ENCODE results near the gene NLRP3.

The NLRP3 gene

DNA sequence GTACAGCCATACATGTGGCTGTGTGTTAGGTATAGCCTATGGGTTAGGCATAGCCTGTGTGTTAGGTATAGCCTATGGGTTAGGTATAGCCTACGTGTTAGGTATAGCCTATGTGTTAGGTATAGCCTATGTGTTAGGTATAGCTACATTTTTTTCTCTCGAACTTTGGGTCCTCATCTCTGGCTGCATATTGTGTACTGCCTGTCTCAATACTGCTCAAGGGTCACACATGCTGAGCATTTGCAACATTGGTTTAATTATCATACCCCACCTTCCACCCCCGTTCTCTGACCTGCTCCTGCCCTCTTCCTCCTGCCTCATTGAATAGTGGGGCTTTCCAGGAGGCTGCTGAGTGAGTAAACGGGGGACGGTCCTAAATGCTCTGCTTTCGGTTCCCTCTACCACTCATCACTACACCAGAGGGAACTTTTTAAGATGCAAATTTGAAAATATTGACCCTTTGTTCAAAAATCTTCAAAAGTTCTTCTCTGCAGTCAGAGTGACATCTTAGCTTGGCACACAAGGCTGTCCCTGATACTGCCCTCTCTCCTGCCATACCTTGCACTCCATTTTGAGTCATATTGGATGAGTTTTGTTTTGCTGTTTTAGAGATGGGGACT, 24.1 kb downstream of the NLRP3 start:
- Histone ChIP-seq H3K9me3 (ENCODE audit: control insufficient read depth, insufficient read depth, low read length) (no peaks in the 10 kb centered on the region), H3K36me3 (ENCODE audit: insufficient read depth, low read length) (no peaks in the 10 kb centered on the region), H3K4me1 (ENCODE audit: insufficient read depth, low read length) (no peaks in the 10 kb centered on the region), H3K9ac (ENCODE audit: low read depth, low read length) (no peak overlapping the region)

DNA sequence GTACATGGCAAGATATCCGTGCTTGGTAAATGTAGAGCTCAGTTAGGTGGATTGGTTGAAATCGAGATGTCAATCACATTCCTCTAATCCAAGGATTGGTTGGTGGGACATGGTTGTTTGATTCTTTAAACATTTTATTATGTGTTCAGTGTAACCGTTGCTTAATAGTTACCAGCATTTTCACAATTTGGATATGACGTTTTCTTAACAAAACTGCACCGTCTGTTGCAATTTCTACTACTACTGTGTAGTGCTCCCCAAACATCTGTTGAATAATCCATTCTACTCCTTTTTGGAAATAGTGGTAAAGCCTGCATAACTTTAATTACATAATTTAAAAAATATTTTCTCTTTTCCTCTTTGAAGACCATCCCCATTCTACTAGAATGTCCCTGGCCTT, 25.6 kb downstream of the NLRP3 start:
- H3K36me3 ChIP-seq (ENCODE audit: insufficient read depth, low read length): no peaks in the 10 kb centered on the region
- H3K9ac ChIP-seq (ENCODE audit: low read depth, low read length): no peak overlapping the region
- no peaks in the 10 kb centered on the region for H3K4me1 ChIP-seq (ENCODE audit: insufficient read depth, low read length)
- H3K9me3 ChIP-seq (ENCODE audit: control insufficient read depth, insufficient read depth, low read length): no peaks in the 10 kb centered on the region

DNA sequence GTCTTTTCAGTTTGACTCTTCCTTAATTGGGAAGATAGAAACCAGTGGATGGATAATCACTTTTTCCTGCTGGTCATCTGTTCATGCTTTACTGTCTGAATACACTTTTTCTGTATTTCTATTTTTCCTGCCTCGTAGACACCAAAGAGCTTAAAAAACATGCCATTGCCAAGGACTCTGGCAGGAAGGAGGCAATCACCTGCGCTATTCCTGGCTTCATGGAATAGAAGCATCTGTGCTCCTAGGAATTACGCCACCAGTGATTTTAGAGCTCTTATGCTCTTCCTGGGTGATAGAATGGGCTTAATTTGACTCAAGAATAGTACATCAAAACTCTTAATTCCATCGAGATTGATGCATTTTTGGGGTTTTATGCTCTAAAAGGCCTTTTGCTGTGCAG, 26.2 kb downstream of the NLRP3 start:
- no peaks in the 10 kb centered on the region for H3K9me3 ChIP-seq (ENCODE audit: control insufficient read depth, insufficient read depth, low read length)
- no peaks in the 10 kb centered on the region for H3K4me1 ChIP-seq (ENCODE audit: insufficient read depth, low read length)
- no peaks in the 10 kb centered on the region for H3K36me3 ChIP-seq (ENCODE audit: insufficient read depth, low read length)
- H3K9ac ChIP-seq (ENCODE audit: low read depth, low read length): no peak overlapping the region

DNA sequence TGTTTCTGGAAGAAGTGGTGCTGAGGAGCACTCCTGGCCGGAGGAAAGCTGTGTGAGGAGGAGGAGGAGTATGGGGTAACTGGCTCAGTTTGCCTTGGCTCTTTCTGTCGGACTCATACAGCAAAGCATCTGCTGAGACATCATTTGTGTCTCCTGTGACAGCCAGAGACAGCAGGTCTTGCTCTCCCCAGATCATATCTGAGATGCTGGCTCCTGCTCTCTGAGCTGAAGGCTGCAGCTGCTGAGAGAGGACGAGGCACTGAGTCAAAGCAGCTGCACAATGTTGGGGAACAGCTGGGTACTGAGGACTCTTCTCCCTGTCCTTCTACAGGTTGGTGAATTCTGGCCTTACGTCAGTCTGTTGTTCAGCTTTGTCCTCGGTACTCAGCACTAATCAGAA, 27.7 kb downstream of the NLRP3 start:
- Histone ChIP-seq H3K4me1 (ENCODE audit: insufficient read depth, low read length) (no peaks in the 10 kb centered on the region), H3K9me3 (ENCODE audit: control insufficient read depth, insufficient read depth, low read length) (no peaks in the 10 kb centered on the region), H3K9ac (ENCODE audit: low read depth, low read length) (no peak overlapping the region), H3K36me3 (ENCODE audit: insufficient read depth, low read length) (no peaks in the 10 kb centered on the region)

DNA sequence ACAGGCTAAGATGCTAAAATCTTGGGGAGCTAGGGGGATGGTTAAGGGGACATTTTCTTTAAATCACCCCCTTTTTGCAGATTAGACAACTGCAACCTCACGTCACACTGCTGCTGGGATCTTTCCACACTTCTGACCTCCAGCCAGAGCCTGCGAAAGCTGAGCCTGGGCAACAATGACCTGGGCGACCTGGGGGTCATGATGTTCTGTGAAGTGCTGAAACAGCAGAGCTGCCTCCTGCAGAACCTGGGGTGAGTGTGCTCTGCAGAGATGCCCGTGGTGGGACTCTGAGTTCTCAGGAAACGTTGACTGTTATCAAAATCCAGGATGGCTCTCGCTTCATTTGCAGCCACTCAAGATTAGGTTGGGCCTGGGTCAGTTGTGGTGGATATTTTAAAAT, 28.6 kb downstream of the NLRP3 start:
- no peaks in the 10 kb centered on the region for H3K4me1 ChIP-seq (ENCODE audit: insufficient read depth, low read length)
- no peaks in the 10 kb centered on the region for H3K9me3 ChIP-seq (ENCODE audit: control insufficient read depth, insufficient read depth, low read length)
- no peak overlapping the region for H3K9ac ChIP-seq (ENCODE audit: low read depth, low read length)
- H3K36me3 ChIP-seq (ENCODE audit: insufficient read depth, low read length): no peaks in the 10 kb centered on the region

DNA sequence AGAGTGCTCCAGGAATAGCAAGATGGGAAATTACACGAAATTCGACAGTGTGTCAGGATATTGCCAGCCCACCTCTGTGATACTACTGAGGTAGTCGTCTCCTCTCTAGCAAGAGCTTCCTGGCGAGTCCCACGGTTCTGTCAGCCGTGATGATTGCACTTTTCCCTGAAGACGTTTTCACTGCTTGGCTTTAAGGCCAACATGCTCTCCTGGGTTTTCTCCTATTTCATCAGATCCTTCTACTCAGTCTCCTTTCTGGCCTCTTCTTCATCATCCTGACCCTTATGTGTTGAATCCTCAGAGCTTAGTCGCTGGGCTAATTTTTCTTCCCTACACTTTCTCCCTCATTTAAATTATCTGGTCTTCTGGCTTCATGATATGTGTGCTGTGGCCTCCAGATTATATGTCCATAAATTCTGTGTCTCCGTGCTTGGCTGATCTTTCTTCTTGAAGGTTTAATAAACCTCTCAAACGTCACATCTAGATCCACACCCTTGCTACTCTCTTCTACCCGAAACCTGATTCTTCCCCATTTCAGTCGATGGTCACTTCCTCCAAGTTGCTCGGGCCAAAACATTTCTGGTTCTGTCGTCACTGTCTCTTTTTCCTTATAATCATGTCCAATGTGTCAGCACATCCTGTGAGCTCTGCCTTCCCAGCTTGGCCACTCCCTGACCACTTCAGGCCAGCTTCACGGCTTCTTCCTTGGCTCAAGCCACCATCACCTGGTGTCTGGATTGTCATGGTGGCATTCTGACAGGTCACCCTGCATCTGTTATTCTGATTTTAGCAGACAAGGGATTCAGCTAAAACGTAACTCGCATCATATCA, 29.8 kb downstream of the NLRP3 start:
- no peaks in the 10 kb centered on the region for H3K4me1 ChIP-seq (ENCODE audit: insufficient read depth, low read length)
- no peaks in the 10 kb centered on the region for H3K9me3 ChIP-seq (ENCODE audit: control insufficient read depth, insufficient read depth, low read length)
- H3K9ac ChIP-seq (ENCODE audit: low read depth, low read length): no peak overlapping the region
- H3K36me3 ChIP-seq (ENCODE audit: insufficient read depth, low read length): no peaks in the 10 kb centered on the region

DNA sequence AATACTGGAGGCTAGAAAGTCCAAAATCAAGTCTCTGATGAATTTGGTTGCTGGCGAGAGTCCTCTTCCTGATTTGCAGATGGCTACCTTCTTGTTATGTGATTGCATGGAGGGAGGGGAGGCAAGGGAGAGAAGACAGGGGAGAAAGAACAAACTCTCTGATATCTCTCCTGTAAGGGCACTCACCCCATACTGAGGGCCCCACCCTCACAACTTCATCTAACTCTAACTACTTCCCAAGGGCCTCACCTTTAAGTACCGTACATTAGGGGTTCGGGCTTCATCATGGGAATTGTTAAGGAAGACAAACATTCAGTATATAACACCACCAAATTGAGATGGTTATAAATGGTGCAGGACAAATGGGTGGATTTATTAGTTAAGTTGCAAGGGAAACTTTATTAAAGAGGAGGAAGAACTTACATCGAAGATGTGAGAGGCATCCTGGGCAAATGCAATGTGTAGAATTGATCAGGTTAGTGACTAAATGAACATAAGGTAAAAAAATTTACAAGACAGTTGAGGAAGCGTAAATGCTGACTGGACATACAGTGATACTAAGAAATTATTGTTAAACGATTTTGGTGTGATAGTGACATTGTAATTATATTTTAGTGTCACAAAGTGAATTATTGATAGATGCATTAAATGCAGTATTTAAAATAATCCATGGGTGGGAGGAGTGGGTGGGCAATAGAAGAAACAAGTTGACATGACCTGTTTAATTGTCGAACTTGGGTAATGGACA, 31.4 kb downstream of the NLRP3 start:
- Histone ChIP-seq H3K4me1 (ENCODE audit: insufficient read depth, low read length) (no peaks in the 10 kb centered on the region), H3K9ac (ENCODE audit: low read depth, low read length) (peak overlapping the region; percentile 56), H3K9me3 (ENCODE audit: control insufficient read depth, insufficient read depth, low read length) (no peaks in the 10 kb centered on the region), H3K36me3 (ENCODE audit: insufficient read depth, low read length) (no peaks in the 10 kb centered on the region)

DNA sequence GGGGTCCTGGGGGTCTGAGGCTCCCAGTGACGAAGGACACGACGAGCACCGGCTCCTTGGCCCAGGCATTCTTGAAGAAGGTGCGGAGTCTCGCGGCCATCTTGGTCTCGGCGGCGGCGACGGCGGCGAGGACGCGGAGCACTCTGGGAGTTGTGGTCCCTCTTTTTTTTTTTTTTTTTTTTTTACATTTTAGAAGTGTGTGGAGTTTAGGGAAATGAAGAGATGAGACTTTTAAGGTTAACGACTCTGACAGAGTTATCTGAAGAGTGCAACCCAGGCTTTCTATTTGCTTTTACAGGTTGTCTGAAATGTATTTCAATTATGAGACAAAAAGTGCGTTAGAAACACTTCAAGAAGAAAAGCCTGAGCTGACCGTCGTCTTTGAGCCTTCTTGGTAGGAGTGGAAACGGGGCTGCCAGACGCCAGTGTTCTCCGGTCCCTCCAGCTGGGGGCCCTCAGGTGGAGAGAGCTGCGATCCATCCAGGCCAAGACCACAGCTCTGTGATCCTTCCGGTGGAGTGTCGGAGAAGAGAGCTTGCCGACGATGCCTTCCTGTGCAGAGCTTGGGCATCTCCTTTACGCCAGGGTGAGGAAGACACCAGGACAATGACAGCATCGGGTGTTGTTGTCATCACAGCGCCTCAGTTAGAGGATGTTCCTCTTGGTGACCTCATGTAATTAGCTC, 32.3 kb downstream of the NLRP3 start:
- Histone ChIP-seq H3K36me3 (ENCODE audit: insufficient read depth, low read length) (no peaks in the 10 kb centered on the region), H3K9ac (ENCODE audit: low read depth, low read length) (peak overlapping the region; percentile 56), H3K4me1 (ENCODE audit: insufficient read depth, low read length) (no peaks in the 10 kb centered on the region), H3K9me3 (ENCODE audit: control insufficient read depth, insufficient read depth, low read length) (no peaks in the 10 kb centered on the region)

DNA sequence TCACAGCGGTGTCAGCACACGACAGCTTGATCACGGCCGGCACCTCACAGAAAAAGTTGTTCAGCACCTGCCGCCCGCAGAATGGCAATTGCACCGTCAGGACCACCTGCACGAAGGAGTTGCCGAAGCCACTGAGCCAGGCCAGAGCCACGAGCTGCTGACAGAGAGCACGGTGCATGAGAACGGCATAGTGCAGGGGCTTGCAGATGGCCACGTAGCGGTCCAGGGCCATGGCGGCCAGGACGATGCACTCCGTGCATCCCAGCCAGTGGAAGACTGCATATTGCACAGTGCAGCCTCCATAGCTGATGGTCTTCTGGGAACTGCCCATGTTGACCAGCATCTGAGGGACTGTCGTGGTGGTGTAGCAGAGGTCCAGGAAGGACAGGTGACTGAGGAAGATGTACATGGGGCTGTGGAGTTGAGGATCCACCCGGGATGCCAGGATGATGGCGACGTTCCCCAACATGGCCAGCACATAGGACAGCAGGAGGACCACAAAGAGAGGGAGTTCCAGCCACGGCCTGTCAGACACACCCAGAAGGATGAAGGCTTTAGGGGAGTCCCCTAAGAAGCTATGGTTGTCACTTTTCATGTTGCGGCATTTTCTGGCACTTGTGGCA, 35.5 kb downstream of the NLRP3 start:
- Histone ChIP-seq H3K9ac (ENCODE audit: low read depth, low read length) (no peak overlapping the region), H3K9me3 (ENCODE audit: control insufficient read depth, insufficient read depth, low read length) (no peaks in the 10 kb centered on the region), H3K4me1 (ENCODE audit: insufficient read depth, low read length) (no peaks in the 10 kb centered on the region), H3K36me3 (ENCODE audit: insufficient read depth, low read length) (no peaks in the 10 kb centered on the region)

DNA sequence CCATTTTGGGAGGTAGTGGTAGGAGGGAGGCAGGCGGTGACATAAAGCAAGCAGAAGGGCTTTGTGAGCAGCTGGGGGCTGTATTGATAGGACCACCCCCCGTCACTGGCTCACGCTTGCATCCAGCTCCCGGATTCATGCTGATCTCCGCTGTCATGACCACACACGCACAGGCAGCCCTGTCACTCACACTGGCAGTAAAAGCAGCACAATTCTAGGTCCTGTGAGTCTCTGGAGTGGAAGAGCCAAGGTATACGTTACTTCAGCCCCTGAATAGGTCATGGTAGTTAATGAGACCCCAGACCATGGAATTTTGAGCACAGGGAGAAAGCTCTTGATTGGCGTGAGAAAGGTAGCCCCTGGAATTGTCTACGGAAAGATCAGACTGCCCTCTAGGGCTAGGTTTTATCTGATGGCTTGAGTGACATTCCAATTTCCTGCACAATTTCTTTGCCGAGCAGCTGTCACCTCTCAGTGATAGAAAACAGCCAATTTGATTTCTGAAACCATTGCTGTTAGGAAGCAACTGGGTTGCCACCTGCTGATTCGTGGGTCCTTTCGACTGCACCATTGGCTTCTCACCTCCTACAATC, 36.6 kb downstream of the NLRP3 start:
- no peaks in the 10 kb centered on the region for H3K36me3 ChIP-seq (ENCODE audit: insufficient read depth, low read length)
- H3K9ac ChIP-seq (ENCODE audit: low read depth, low read length): no peak overlapping the region

DNA sequence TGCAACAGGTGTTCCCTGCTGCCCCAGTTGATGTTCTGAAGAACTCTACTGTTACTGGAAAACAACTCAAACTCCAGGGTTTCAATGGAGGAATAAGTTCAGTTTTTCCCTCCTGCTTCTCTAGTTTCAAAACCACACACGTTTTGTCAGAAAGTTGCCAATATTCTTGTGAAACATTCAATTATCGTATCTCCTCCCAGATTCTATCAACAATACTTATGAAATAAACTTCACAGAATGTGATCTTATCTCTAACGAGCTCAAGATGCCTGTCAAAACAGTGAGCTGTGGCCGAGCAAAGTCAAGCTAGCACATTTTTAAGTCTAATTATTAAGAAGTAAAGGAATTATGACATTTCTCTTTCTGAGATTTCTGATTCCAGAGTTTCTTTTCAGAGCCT, 37.3 kb downstream of the NLRP3 start:
- Histone ChIP-seq H3K4me1 (ENCODE audit: insufficient read depth, low read length) (no peaks in the 10 kb centered on the region), H3K9ac (ENCODE audit: low read depth, low read length) (no peak overlapping the region), H3K9me3 (ENCODE audit: control insufficient read depth, insufficient read depth, low read length) (no peaks in the 10 kb centered on the region), H3K36me3 (ENCODE audit: insufficient read depth, low read length) (no peaks in the 10 kb centered on the region)

More for the DNA sequence above, 36.6 kb downstream of the NLRP3 start:
- Histone ChIP-seq H3K4me1 (ENCODE audit: insufficient read depth, low read length) (no peaks in the 10 kb centered on the region), H3K9me3 (ENCODE audit: control insufficient read depth, insufficient read depth, low read length) (no peaks in the 10 kb centered on the region)

DNA sequence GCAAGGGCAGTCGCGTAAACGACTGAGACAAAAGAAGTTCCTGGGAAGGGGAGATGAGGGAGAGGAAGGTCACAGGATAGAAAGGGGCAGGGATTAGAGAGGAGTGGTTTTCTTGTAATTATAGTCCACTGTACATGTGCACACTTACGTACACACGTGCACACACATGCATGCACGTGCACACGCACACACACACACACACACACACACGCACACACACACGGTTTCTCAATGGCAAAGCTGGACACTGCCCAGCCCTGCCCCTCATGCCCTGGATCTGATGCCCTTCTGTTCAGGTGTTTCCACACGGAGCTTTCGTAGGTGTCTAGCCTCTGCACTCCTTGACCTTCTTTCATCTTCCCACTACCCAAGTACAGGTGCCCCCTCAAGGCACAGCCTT, 38.0 kb downstream of the NLRP3 start:
- Histone ChIP-seq H3K36me3 (ENCODE audit: insufficient read depth, low read length) (no peaks in the 10 kb centered on the region), H3K9me3 (ENCODE audit: control insufficient read depth, insufficient read depth, low read length) (no peaks in the 10 kb centered on the region), H3K9ac (ENCODE audit: low read depth, low read length) (no peak overlapping the region), H3K4me1 (ENCODE audit: insufficient read depth, low read length) (no peaks in the 10 kb centered on the region)

DNA sequence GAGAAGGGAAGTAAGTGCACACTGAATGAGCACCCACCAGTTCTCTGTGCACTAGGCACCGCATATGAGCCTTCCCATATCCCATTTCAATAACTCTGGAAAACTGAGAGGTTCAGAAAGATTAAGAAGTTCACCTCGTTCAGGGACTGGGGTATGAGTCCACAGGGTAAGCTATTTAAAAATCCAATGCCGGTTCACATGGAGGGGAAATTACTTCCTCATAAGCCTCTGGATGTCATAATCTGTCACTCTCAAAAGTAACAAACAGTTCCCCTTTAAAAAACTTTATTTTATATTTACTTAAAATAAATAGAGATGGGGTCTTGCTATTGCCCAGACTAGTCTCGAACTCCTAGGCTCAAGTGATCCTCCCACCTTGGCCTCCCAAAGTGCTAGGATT, 40.0 kb downstream of the NLRP3 start:
- no peaks in the 10 kb centered on the region for H3K4me1 ChIP-seq (ENCODE audit: insufficient read depth, low read length)
- H3K36me3 ChIP-seq (ENCODE audit: insufficient read depth, low read length): no peaks in the 10 kb centered on the region
- no peak overlapping the region for H3K9ac ChIP-seq (ENCODE audit: low read depth, low read length)
- H3K9me3 ChIP-seq (ENCODE audit: control insufficient read depth, insufficient read depth, low read length): no peaks in the 10 kb centered on the region
